ENCODE results near the gene TMEM259. TPM values are rescaled to one million over a fixed set of nuclear protein-coding genes. Genes with fewer than 3 reads are reported as not detected.

TMEM259 gene
- total and polyA plus RNA-seq, 7 donors: 67.1 to 133 (median 88.8) TPM

DNA sequence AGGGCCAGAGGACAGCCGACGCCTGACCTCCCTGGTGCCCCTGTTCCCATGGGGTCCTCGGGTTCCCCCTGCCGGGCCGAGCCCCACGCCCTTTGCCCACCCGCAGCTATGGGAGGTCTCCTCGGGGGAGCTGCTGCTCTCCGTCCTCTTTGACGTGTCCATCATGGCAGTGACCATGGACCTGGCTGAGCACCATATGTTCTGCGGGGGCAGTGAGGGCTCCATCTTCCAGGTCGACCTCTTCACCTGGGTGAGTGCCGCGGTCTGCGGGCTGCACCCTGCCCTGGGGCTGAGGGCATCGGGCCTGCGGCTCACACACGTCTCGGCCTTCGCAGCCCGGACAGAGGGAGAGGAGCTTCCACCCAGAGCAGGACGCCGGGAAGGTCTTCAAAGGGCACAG lies 30.2 kb downstream of the TMEM259 start:
- Histone ChIP-seq H3K27ac (no peak overlapping the region), H3K4me3 (no peak overlapping the region), H3K27me3 (ENCODE audit: insufficient read depth in 3 of 3, low read length in 2 of 3) (peaks cover 0 to 4% (median 0%) of the 10 kb centered on the region in 3 donors), H3K9me3 (no peaks in the 10 kb centered on the region), H3K36me3 (ENCODE audit: insufficient read depth in 1 of 2, low read depth in 1 of 2) (peaks cover 3 to 60% of the 10 kb centered on the region in 2 donors), H3K4me1 (no peaks in the 10 kb centered on the region)
- WGBS, 3 donors: 92 to 93% (median 92%) methylated on average over 23 of the region's 23 CpGs
- intact Hi-C loops (cut with DNase I): no loop called here
- TF ChIP-seq, protein P1, sequence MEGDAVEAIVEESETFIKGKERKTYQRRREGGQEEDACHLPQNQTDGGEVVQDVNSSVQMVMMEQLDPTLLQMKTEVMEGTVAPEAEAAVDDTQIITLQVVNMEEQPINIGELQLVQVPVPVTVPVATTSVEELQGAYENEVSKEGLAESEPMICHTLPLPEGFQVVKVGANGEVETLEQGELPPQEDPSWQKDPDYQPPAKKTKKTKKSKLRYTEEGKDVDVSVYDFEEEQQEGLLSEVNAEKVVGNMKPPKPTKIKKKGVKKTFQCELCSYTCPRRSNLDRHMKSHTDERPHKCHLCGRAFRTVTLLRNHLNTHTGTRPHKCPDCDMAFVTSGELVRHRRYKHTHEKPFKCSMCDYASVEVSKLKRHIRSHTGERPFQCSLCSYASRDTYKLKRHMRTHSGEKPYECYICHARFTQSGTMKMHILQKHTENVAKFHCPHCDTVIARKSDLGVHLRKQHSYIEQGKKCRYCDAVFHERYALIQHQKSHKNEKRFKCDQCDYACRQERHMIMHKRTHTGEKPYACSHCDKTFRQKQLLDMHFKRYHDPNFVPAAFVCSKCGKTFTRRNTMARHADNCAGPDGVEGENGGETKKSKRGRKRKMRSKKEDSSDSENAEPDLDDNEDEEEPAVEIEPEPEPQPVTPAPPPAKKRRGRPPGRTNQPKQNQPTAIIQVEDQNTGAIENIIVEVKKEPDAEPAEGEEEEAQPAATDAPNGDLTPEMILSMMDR (IDR thresholded peaks at IDR 0.05): no peak
- peak in 1 of 2 donors; percentile 57 for DNase-seq
- ATAC-seq: no peak

DNA sequence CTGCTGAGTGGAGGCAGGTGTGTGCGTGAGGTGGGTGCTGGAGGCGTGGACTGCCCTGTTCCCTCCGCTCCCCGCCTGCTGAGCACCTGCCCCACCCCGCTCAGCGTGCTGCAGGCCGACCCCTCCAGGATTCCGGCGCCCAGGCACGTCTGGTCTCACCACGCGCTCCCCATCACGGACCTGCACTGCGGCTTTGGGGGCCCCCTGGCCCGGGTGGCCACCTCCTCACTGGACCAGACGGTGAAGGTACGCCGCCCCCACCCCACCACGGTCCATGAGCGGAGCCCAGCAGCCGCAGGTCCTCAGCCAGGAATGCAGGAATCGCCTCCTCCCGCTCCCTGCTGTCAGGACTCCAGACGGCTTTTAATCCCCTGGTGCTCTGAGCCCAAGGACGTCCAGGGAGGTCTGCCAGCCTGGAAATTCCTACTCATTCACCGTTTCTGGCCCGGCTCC lies 30.8 kb downstream of the TMEM259 start:
- no peaks in the 10 kb centered on the region for H3K27me3 ChIP-seq (ENCODE audit: insufficient read depth in 3 of 3, low read length in 2 of 3)
- intact Hi-C loops (cut with DNase I): no loop called here
- H3K27ac ChIP-seq: no peak overlapping the region
- DNase-seq (no peak), ATAC-seq (no peak)
- no peaks in the 10 kb centered on the region for H3K4me1 ChIP-seq
- 69 to 78% (median 74%) methylated on average over 26 to 27 of the region's 27 CpGs for WGBS, 3 donors
- H3K36me3 ChIP-seq (ENCODE audit: insufficient read depth in 1 of 2, low read depth in 1 of 2): peaks cover 3 to 61% of the 10 kb centered on the region in 2 donors
- H3K4me3 ChIP-seq: no peak overlapping the region
- TF ChIP-seq, protein P1 (IDR thresholded peaks at IDR 0.05): no peak
- H3K9me3 ChIP-seq: no peaks in the 10 kb centered on the region

DNA sequence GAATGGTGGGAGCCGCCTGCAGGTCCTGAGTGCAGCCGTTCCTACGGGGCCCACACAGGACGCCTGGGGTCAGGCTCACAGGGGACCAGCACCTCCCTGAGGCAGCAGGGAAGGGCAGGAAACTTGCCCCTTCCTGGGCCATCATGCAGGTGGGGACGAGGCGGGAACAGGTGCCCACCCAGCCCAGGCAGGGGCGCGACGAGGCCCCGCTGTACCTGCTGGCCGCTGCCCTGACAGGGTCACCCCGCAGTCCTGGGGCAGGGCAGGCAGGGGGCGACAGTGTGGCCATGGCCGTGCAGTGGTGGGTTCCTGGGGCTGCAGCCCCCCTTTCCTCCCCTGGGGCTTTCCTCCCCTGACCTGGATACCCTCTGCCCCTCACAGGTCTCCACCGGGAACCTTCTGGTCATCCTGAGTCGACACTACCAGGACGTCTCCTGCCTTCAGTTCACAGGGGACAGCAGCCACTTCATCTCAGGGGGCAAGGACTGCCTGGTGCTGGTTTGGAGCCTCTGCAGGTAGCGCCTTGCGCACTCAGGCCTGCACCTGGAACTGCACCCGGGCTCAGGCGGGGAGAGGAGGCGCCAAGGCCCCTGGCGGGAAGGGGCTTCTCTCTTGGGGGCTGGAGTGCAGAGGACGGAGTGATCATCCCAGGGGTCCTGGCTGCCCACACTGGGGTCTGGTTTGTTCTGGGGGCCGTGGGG lies 31.4 kb downstream of the TMEM259 start:
- peaks cover 5% of the 10 kb centered on the region for H3K4me1 ChIP-seq
- peaks cover 2 to 58% of the 10 kb centered on the region in 2 donors for H3K36me3 ChIP-seq (ENCODE audit: insufficient read depth in 1 of 2, low read depth in 1 of 2)
- intact Hi-C loops (cut with DNase I): loop anchor here in 1 of 2 donors (10.0 kb wide), 1 partner anchor 135 kb away; the partner anchor contains the start of genes CFD and ELANE
- TF ChIP-seq, protein P1 (IDR thresholded peaks at IDR 0.05): no peak
- H3K9me3 ChIP-seq: no peaks in the 10 kb centered on the region
- H3K27ac ChIP-seq: no peak overlapping the region
- H3K27me3 ChIP-seq (ENCODE audit: insufficient read depth in 3 of 3, low read length in 2 of 3): no peaks in the 10 kb centered on the region
- no peak for DNase-seq
- no peak for ATAC-seq
- WGBS, 3 donors: 90 to 91% (median 90%) methylated on average over 20 to 25 of the region's 25 CpGs
- no peak overlapping the region for H3K4me3 ChIP-seq

DNA sequence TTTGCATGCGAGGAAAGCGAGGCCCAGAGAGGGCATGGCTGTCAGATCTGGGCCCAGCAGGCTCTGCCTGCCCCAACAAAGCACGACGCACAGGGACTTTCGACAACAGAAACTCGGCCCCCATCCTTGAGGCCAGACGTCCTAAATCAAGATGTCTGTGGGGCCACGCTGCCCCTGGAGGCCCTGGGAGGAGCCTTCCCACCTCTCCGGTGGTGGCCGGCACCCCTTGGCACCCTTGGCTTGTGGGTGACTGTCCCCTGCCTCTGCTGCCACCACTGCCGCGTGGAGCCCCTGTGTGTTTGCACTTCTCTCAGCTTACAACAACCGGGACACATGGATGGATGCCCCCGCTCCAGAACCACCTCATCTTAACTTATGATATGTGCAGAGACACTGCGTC lies 32.4 kb downstream of the TMEM259 start:
- peaks cover 0 to 52% of the 10 kb centered on the region in 2 donors for H3K36me3 ChIP-seq (ENCODE audit: insufficient read depth in 1 of 2, low read depth in 1 of 2)

More for the DNA sequence above, 32.4 kb downstream of the TMEM259 start:
- ATAC-seq (no peak), DNase-seq (no peak)
- Histone ChIP-seq H3K9me3 (no peaks in the 10 kb centered on the region), H3K27me3 (ENCODE audit: insufficient read depth in 3 of 3, low read length in 2 of 3) (no peaks in the 10 kb centered on the region), H3K27ac (no peak overlapping the region), H3K4me3 (no peak overlapping the region), H3K4me1 (peaks cover 10% of the 10 kb centered on the region)
- TF ChIP-seq, protein P1 (IDR thresholded peaks at IDR 0.05): no peak
- whole genome bisulfite sequencing, 3 donors: 84 to 86% (median 85%) methylated on average over 15 of the region's 15 CpGs
- intact Hi-C loops (cut with DNase I): loop anchor here in 1 of 2 donors (10.0 kb wide), 1 partner anchor 134 kb away; the partner anchor contains the start of genes CFD and ELANE
